ENCODE data around the gene MYO1C. TPM values are rescaled to one million over a fixed set of nuclear protein-coding genes. Genes with fewer than 3 reads are reported as not detected.

Gene MYO1C
- total and polyA plus RNA-seq, 2 of the 8 experiments (the other 6 are each of a cell fraction or from before 2014, with no cell fraction given) = 40.1 to 78.6 TPM

GRCh38 chr17:1470071-1470754 lies 22.3 kb downstream of the MYO1C start (continued):
- TF ChIP-seq RBBP5 (IDR thresholded peaks at IDR 0.05; ENCODE audit: borderline replicate concordance, low read depth, low read length) (no peak), E2F6 (IDR thresholded peaks at IDR 0.05) (no peak), SAP30 (IDR thresholded peaks at IDR 0.05; ENCODE audit: insufficient read depth, insufficient replicate concordance, low read length) (no peak), SIN3A (conservative IDR thresholded peaks at IDR 0.05 in 1 of 2, IDR thresholded peaks at IDR 0.05 in 1 of 2; ENCODE audit: low read depth in 1 of 2, low read length in 2 of 2) (no peak), SP4 (IDR thresholded peaks at IDR 0.05; ENCODE audit: low read length) (no peak), GABPA (IDR thresholded peaks at IDR 0.05; ENCODE audit: borderline replicate concordance, insufficient read depth, low read length) (no peak)
